ENCODE results near the gene NKAIN2.

Gene NKAIN2

DNA sequence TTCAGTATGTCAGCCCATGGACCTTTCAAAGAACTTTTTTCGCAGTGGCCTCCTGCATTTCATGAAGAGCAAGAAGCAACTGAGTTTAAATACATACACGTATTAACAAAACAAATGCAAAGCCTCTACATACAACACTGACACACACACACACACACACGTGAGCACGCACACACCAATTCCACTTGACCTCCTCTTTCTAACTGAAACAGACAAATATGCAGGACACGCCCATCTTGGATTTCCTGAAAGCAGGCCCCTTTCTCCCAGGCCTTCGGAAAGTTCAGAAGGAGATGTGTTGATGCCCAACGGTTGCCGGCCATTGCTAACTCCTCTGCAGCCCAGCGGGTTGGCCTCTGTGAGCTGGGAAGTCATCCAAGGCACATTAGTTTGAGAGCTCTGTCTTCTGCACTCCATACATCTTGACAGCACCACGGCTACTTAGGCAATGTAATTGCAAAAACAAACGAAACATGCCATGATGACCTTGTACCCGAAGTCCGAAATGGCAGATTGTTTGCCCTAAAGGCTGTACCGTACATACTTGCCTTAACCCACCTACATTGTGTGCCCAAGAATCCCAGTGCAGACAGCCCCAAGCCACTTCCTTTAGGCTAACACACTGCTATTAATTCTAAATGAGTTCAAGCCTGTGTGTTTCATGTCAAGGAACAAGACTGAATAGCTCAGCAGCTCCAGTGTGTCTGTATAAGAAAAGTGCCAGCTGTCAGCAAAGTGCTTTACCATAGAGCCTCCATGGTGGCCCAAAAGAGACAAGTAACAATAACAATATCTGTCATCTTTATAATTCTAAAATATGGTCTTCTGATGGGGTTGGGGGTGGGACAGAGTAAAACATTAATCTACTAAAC is 1019.8 kb downstream of the NKAIN2 start:
- TF ChIP-seq ARNTL (CRISPR knock-in tag; IDR thresholded peaks at IDR 0.05; ENCODE audit: borderline replicate concordance, low read depth) (no peak), SNAI2 (CRISPR knock-in tag; IDR thresholded peaks at IDR 0.05) (no peak), ZFP30 (CRISPR knock-in tag; IDR thresholded peaks at IDR 0.05) (no peak), ISL1 (CRISPR knock-in tag; IDR thresholded peaks at IDR 0.05) (no peak), BACH2 (CRISPR knock-in tag; IDR thresholded peaks at IDR 0.05; ENCODE audit: borderline replicate concordance) (no peak)
- TF ChIP-seq, protein P1, sequence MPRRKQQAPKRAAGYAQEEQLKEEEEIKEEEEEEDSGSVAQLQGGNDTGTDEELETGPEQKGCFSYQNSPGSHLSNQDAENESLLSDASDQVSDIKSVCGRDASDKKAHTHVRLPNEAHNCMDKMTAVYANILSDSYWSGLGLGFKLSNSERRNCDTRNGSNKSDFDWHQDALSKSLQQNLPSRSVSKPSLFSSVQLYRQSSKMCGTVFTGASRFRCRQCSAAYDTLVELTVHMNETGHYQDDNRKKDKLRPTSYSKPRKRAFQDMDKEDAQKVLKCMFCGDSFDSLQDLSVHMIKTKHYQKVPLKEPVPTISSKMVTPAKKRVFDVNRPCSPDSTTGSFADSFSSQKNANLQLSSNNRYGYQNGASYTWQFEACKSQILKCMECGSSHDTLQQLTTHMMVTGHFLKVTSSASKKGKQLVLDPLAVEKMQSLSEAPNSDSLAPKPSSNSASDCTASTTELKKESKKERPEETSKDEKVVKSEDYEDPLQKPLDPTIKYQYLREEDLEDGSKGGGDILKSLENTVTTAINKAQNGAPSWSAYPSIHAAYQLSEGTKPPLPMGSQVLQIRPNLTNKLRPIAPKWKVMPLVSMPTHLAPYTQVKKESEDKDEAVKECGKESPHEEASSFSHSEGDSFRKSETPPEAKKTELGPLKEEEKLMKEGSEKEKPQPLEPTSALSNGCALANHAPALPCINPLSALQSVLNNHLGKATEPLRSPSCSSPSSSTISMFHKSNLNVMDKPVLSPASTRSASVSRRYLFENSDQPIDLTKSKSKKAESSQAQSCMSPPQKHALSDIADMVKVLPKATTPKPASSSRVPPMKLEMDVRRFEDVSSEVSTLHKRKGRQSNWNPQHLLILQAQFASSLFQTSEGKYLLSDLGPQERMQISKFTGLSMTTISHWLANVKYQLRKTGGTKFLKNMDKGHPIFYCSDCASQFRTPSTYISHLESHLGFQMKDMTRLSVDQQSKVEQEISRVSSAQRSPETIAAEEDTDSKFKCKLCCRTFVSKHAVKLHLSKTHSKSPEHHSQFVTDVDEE (CRISPR knock-in tag; IDR thresholded peaks at IDR 0.05): no peak
- TF ChIP-seq, protein P2, sequence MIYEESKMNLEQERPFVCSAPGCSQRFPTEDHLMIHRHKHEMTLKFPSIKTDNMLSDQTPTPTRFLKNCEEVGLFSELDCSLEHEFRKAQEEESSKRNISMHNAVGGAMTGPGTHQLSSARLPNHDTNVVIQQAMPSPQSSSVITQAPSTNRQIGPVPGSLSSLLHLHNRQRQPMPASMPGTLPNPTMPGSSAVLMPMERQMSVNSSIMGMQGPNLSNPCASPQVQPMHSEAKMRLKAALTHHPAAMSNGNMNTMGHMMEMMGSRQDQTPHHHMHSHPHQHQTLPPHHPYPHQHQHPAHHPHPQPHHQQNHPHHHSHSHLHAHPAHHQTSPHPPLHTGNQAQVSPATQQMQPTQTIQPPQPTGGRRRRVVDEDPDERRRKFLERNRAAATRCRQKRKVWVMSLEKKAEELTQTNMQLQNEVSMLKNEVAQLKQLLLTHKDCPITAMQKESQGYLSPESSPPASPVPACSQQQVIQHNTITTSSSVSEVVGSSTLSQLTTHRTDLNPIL (CRISPR knock-in tag; IDR thresholded peaks at IDR 0.05; ENCODE audit: low read depth): no peak
- no peak for ATAC-seq

DNA sequence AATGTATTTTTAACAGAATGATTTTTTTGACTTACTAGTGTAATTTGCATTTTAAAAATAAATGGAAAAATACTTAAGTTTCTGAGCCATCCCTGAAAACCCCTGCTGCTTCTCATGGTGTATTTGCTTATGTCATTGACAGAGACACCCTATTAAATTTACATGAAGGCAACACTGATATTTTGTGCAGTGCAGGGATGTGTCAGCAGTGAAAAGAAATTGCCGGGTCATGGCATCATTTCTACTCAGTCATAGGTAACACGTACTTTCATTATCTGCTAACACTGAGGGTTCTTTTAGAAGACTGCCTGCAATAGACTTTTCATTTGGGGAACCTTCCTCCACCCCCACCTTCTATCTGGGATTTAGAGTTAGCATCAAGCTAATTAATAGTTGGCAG is 1021.9 kb downstream of the NKAIN2 start:
- TF ChIP-seq ZNF565 (CRISPR knock-in tag; conservative IDR thresholded peaks at IDR 0.05; ENCODE audit: low read depth): no peak
- no peak for TF ChIP-seq ZC3H10 (CRISPR knock-in tag; IDR thresholded peaks at IDR 0.05)
- TF ChIP-seq, protein P2 (CRISPR knock-in tag; IDR thresholded peaks at IDR 0.05; ENCODE audit: low read depth): no peak
- no peak for TF ChIP-seq ESRRG (CRISPR knock-in tag; IDR thresholded peaks at IDR 0.05)
- TF ChIP-seq ZNF8 (CRISPR knock-in tag; IDR thresholded peaks at IDR 0.05): no peak
- no peak for TF ChIP-seq CSDC2 (CRISPR knock-in tag; IDR thresholded peaks at IDR 0.05)
- no peak for TF ChIP-seq PPARA (CRISPR knock-in tag; IDR thresholded peaks at IDR 0.05; ENCODE audit: borderline replicate concordance)
- TF ChIP-seq, protein P3, sequence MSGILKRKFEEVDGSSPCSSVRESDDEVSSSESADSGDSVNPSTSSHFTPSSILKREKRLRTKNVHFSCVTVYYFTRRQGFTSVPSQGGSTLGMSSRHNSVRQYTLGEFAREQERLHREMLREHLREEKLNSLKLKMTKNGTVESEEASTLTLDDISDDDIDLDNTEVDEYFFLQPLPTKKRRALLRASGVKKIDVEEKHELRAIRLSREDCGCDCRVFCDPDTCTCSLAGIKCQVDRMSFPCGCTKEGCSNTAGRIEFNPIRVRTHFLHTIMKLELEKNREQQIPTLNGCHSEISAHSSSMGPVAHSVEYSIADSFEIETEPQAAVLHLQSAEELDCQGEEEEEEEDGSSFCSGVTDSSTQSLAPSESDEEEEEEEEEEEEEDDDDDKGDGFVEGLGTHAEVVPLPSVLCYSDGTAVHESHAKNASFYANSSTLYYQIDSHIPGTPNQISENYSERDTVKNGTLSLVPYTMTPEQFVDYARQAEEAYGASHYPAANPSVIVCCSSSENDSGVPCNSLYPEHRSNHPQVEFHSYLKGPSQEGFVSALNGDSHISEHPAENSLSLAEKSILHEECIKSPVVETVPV (CRISPR knock-in tag; IDR thresholded peaks at IDR 0.05): no peak
- no peak for TF ChIP-seq RARB (CRISPR knock-in tag; IDR thresholded peaks at IDR 0.05)
- TF ChIP-seq ZFP3 (CRISPR knock-in tag; IDR thresholded peaks at IDR 0.05): no peak
- no peak for TF ChIP-seq ZNF70 (CRISPR knock-in tag; IDR thresholded peaks at IDR 0.05)
- no peak for TF ChIP-seq BACH2 (CRISPR knock-in tag; IDR thresholded peaks at IDR 0.05; ENCODE audit: borderline replicate concordance)
- TF ChIP-seq OSR1 (CRISPR knock-in tag; IDR thresholded peaks at IDR 0.05): no peak
- TF ChIP-seq ZFP30 (CRISPR knock-in tag; IDR thresholded peaks at IDR 0.05): no peak
- TF ChIP-seq, protein P4, sequence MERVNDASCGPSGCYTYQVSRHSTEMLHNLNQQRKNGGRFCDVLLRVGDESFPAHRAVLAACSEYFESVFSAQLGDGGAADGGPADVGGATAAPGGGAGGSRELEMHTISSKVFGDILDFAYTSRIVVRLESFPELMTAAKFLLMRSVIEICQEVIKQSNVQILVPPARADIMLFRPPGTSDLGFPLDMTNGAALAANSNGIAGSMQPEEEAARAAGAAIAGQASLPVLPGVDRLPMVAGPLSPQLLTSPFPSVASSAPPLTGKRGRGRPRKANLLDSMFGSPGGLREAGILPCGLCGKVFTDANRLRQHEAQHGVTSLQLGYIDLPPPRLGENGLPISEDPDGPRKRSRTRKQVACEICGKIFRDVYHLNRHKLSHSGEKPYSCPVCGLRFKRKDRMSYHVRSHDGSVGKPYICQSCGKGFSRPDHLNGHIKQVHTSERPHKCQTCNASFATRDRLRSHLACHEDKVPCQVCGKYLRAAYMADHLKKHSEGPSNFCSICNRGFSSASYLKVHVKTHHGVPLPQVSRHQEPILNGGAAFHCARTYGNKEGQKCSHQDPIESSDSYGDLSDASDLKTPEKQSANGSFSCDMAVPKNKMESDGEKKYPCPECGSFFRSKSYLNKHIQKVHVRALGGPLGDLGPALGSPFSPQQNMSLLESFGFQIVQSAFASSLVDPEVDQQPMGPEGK (CRISPR knock-in tag; IDR thresholded peaks at IDR 0.05; ENCODE audit: borderline replicate concordance): no peak
- no peak for TF ChIP-seq SNAI2 (CRISPR knock-in tag; IDR thresholded peaks at IDR 0.05)

DNA sequence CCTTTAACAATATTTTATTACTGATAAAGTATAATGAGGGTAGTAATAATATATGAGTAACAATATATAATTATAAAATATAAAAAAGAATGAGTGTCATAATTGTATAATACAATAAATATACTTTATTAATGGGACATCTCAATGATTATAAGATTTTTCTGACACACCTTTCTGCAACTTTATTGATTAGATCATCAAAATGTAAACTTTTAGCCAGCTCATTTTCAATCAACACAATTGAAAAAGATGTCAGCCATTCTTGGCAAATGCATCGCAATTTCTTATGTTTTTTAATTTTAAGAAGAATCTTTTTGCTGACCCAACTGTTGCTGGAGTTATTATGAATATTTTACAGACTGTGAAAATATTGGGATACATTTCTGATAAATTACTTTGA is 1026.2 kb downstream of the NKAIN2 start:
- no peak for ATAC-seq
- TF ChIP-seq SNAI2 (CRISPR knock-in tag; IDR thresholded peaks at IDR 0.05): no peak
- TF ChIP-seq, protein P4 (CRISPR knock-in tag; IDR thresholded peaks at IDR 0.05; ENCODE audit: borderline replicate concordance): no peak
- TF ChIP-seq GLIS3 (CRISPR knock-in tag; IDR thresholded peaks at IDR 0.05): no peak
- no peak for TF ChIP-seq OSR1 (CRISPR knock-in tag; IDR thresholded peaks at IDR 0.05)
- TF ChIP-seq, protein P5, sequence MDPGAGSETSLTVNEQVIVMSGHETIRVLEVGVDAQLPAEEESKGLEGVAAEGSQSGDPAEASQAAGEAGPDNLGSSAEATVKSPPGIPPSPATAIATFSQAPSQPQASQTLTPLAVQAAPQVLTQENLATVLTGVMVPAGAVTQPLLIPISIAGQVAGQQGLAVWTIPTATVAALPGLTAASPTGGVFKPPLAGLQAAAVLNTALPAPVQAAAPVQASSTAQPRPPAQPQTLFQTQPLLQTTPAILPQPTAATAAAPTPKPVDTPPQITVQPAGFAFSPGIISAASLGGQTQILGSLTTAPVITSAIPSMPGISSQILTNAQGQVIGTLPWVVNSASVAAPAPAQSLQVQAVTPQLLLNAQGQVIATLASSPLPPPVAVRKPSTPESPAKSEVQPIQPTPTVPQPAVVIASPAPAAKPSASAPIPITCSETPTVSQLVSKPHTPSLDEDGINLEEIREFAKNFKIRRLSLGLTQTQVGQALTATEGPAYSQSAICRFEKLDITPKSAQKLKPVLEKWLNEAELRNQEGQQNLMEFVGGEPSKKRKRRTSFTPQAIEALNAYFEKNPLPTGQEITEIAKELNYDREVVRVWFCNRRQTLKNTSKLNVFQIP (CRISPR knock-in tag; IDR thresholded peaks at IDR 0.05; ENCODE audit: borderline replicate concordance, low read depth): no peak
- TF ChIP-seq RARB (CRISPR knock-in tag; IDR thresholded peaks at IDR 0.05): no peak
- TF ChIP-seq, protein P1 (CRISPR knock-in tag; IDR thresholded peaks at IDR 0.05): no peak

More for the DNA sequence above, 1021.9 kb downstream of the NKAIN2 start:
- ATAC-seq: no peak
